Smooth muscle cell (in vitro differentiated cells): ENCODE measurements around the gene SETD3. TPM values are rescaled to one million over a fixed set of nuclear protein-coding genes. Genes with fewer than 3 reads are reported as not detected.

Experiments
- DNase-seq: peaks from one replicate; lab custom pipeline; 2025; ENCODE audit not compliant: unreplicated experiment; lab: John Stamatoyannopoulos, UW
- H2AFZ ChIP-seq: fragments of 200-600 bp; sonication (generic); 2 replicates; pipeline ENCODE4 v1.6.0; 2016; ENCODE audit warnings: antibody characterized with exemption, low read depth, mild to moderate bottlenecking
- H3F3A ChIP-seq: fragments of 200-600 bp; sonication (generic); 2 replicates; pipeline ENCODE4 v1.6.0; 2017; ENCODE audit warnings: antibody characterized with exemption, low read depth
- H3K27ac ChIP-seq: fragments of 200-600 bp; sonication (generic); 2 replicates; pipeline ENCODE4 v1.5.1; 2016; ENCODE audit warnings: low read depth, mild to moderate bottlenecking
- H3K27me3 ChIP-seq: fragments of 200-600 bp; sonication (generic); 2 replicates; pipeline ENCODE4 v1.6.1; 2016; ENCODE audit warnings: low read depth, mild to moderate bottlenecking
- H3K36me3 ChIP-seq: fragments of 200-600 bp; sonication (generic); 2 replicates; pipeline ENCODE4 v1.5.1; 2016; ENCODE audit warnings: low read depth
- H3K4me1 ChIP-seq: fragments of 200-600 bp; sonication (generic); 2 replicates; pipeline ENCODE4 v1.5.1; 2016; ENCODE audit warnings: low read depth
- H3K4me2 ChIP-seq: fragments of 200-600 bp; sonication (generic); 2 replicates; pipeline ENCODE4 v1.6.0; 2016; ENCODE audit warnings: mild to moderate bottlenecking
- H3K4me3 ChIP-seq: fragments of 200-600 bp; sonication (generic); 2 replicates; pipeline ENCODE4 v1.5.1; 2016; ENCODE audit warnings: mild to moderate bottlenecking
- H3K79me2 ChIP-seq: fragments of 200-600 bp; sonication (generic); 2 replicates; pipeline ENCODE4 v1.6.0; 2016; ENCODE audit warnings: low read depth, mild to moderate bottlenecking
- H3K9ac ChIP-seq: fragments of 200-600 bp; sonication (generic); 2 replicates; pipeline ENCODE4 v1.6.0; 2016; ENCODE audit warnings: low read depth
- H3K9me3 ChIP-seq: fragments of 200-600 bp; sonication (generic); replicated peaks from 2 replicates; pipeline ENCODE4 v1.5.1; 2016; ENCODE audit warnings: low read depth
- H4K20me1 ChIP-seq: fragments of 200-600 bp; sonication (generic); 2 replicates; pipeline ENCODE4 v1.6.0; 2016; ENCODE audit warnings: low read depth
- WGBS: methylation state at CpG from one replicate; pipeline ENCODE4 v1.1.7; 2016; ENCODE audit warnings: low lambda C conversion rate; 5-methylcytosine and 5-hydroxymethylcytosine counted together
- polyA plus RNA-seq: library from polyadenylated mRNA; unstranded; fragments of >200 nt; fragmentation: Nextera tagmentation; extraction: Ambion mirVana; gene quantifications from 2 replicates; pipeline ENCODE4 v1.2.1, GENCODE V29; 2016
- total RNA-seq: library from RNA; depleted of rRNA; stranded (reverse); fragments of >200 nt; gene quantifications from 2 replicates; pipeline ENCODE4 v1.2.3, GENCODE V29; 2014
- TF ChIP-seq, protein P1 (sequence below): fragments of 200-600 bp; sonication (generic); IDR thresholded peaks from 2 replicates; pipeline ENCODE4 v1.5.1; 2017; ENCODE audit warnings: borderline replicate concordance, mild to moderate bottlenecking, antibody characterized with exemption; ENCODE audit not compliant: insufficient read depth, poor library complexity, severe bottlenecking

Gene SETD3
- total and polyA plus RNA-seq, 2 experiments from 2014 or later, result 49.2 to 74.9 TPM

DNA sequence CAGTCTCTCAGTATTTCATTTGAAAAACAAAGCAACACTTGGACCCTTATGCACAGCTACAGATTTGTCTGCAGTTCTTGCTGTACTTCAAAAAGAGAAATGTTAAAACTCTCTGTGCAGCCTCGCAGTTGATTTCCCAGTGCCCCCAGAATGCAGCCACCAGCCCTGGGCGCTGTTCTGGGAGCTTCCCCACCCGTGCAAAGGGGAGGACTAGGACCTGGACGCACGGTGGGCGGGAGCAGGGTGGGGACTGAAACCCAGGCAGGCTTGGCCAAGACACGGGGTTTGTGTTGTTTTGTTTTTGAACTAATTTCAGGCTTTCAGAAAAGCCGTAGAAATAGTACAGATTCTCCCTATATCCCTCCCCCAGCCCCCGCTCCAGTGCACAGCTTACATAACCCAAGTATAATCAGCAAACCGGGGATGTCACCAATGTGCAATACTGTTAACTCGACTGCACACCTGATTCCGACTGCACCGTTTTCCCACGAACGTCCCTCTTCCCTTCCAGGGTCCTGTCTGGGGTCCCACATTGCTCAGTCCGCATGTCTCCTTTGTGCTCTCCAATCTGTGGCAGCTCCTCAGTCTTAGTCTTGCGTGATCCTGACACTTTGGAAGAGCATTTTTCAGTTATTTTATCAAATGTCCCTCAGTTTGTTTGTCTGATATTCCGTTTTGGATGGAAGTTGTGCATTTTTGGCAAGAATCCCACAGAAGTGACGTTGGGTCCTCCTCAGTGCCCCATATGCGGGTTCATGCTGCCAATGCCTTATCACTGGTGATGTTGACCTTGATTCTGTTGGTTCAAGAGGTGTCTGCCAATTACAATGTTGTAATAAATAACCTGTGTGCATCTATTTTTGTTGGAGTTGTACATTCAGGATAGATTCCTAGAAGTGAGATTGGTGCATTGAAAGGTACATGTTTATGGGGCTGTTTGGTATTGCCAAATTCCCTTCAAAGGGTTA, 95.9 kb downstream of the SETD3 start:
- Histone ChIP-seq H3K9ac (no peak overlapping the region), H3K27ac (no peak overlapping the region), H3K36me3 (no peaks in the 10 kb centered on the region), H4K20me1 (no peaks in the 10 kb centered on the region), H3K4me1 (no peaks in the 10 kb centered on the region), H3K79me2 (no peaks in the 10 kb centered on the region), H3F3A (no peaks in the 10 kb centered on the region), H3K4me3 (no peak overlapping the region), H3K9me3 (no peaks in the 10 kb centered on the region), H2AFZ (no peak overlapping the region), H3K4me2 (no peak overlapping the region), H3K27me3 (no peaks in the 10 kb centered on the region)
- TF ChIP-seq, protein P1, sequence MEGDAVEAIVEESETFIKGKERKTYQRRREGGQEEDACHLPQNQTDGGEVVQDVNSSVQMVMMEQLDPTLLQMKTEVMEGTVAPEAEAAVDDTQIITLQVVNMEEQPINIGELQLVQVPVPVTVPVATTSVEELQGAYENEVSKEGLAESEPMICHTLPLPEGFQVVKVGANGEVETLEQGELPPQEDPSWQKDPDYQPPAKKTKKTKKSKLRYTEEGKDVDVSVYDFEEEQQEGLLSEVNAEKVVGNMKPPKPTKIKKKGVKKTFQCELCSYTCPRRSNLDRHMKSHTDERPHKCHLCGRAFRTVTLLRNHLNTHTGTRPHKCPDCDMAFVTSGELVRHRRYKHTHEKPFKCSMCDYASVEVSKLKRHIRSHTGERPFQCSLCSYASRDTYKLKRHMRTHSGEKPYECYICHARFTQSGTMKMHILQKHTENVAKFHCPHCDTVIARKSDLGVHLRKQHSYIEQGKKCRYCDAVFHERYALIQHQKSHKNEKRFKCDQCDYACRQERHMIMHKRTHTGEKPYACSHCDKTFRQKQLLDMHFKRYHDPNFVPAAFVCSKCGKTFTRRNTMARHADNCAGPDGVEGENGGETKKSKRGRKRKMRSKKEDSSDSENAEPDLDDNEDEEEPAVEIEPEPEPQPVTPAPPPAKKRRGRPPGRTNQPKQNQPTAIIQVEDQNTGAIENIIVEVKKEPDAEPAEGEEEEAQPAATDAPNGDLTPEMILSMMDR, result no peak
- no peak for DNase-seq
- 89% methylated on average over 20 of the region's 20 CpGs for WGBS

DNA sequence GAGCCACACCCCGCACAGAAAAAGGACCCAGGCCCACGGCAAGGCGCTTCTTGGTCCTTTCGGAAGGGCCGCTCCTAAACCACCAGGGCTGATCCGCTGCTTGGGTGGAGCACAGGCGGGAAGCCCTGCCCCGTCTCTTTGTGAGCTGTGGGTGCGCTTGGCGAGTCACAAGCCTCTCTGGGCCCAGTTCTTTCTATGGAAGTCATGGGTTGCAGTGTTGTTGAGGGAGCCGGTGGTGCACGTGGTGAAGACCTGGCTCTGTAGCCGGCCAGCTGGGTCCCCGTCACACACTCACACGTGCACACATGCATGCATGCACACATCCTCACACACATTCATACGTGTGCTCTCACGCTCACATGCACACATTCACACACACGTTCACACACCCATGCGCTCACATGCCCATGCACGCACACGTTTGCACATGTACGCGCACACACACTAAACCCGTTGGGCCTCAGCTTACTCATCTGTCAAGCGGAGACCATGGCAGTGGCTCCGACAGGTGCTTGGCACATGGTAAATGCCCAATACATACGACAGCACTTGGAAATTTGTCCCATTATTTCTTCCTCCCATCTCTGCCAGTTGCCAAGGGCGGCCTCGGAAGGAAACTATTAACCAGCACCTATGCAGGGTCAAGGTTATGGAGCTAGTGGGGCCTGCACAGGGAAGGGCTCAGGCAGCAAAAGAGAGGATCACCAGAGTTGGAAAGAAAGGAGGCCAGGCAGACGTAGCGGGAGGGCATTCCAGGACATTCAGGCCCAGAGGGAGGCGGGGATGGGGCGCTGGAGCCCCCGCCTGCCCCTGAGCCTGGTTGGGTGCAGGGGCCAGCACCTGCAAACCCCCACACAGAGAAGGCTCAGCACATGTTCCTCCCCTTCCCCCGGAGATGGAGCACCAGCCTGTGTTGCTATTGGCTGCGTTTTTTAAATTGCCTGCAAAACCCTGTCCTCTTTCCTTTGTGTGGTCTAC, 96.9 kb downstream of the SETD3 start:
- Histone ChIP-seq H3F3A (no peaks in the 10 kb centered on the region), H3K9me3 (no peaks in the 10 kb centered on the region), H3K4me1 (no peaks in the 10 kb centered on the region), H3K36me3 (no peaks in the 10 kb centered on the region), H3K9ac (no peak overlapping the region), H3K4me3 (no peak overlapping the region), H3K27me3 (no peaks in the 10 kb centered on the region), H3K27ac (peak overlapping the region; percentile 23), H4K20me1 (no peaks in the 10 kb centered on the region), H3K4me2 (peak overlapping the region; percentile 12), H3K79me2 (no peaks in the 10 kb centered on the region), H2AFZ (no peak overlapping the region)
- DNase-seq, result no peak
- TF ChIP-seq, protein P1, result no peak
- WGBS, result 90% methylated on average over 35 of the region's 36 CpGs

DNA sequence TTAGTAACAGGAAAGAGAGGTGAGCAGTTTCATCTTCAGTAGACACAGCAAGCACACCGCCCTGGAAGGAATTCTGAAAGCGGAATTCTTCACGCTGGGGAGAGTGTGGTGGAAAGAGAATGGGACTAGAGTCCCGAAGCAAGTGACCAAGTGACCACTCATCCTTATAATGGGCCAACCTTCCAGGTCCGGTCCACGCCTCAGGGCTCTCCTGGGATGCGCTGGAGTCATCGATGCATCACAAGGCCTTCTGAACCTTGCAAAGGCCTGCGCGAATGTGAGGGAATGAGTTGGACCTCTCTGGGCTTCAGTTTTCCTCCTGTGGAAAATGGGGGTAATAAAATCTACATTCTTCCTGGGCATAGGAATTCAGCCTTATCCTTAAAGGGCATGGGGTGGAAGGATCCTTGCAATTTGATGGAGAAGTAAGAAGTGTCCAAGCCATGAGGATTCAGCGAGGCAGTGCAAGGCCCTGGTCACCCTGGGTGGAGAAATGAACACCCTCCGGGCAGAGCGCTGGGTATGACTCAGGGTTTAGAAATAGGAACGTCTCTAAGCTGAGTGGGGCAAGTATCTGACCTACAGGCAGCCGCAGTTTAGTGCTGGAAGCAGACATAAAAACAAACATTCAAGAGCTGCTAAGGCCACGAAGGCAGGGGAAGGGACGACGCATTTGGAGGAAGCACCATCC, 97.7 kb downstream of the SETD3 start:
- Histone ChIP-seq H3K79me2 (no peaks in the 10 kb centered on the region), H3K9ac (no peak overlapping the region), H3K27ac (peak overlapping the region; percentile 23), H3K36me3 (no peaks in the 10 kb centered on the region), H3F3A (no peaks in the 10 kb centered on the region), H2AFZ (no peak overlapping the region), H4K20me1 (no peaks in the 10 kb centered on the region), H3K4me1 (no peaks in the 10 kb centered on the region), H3K4me2 (peak overlapping the region; percentile 12), H3K27me3 (no peaks in the 10 kb centered on the region), H3K4me3 (no peak overlapping the region), H3K9me3 (no peaks in the 10 kb centered on the region)
- DNase-seq, result no peak
- TF ChIP-seq, protein P1, result no peak
- 68% methylated on average over 18 of the region's 18 CpGs for WGBS
